GM23248 (cell line): ENCODE measurements around the gene ABHD6.

Experiments used
- EZH2 ChIP-seq: fragments of 200-600 bp; sonication (generic); IDR thresholded peaks from 2 replicates; pipeline ENCODE4 v1.6.1; 2018; ENCODE audit warnings: antibody characterized with exemption, mild to moderate bottlenecking; ENCODE audit not compliant: insufficient read depth, poor library complexity, severe bottlenecking
- EZH2phosphoT487 ChIP-seq: fragments of 200-600 bp; sonication (generic); IDR thresholded peaks from 2 replicates; pipeline ENCODE4 v1.6.1; 2018; ENCODE audit warnings: antibody characterized with exemption, moderate library complexity, mild to moderate bottlenecking, low read depth; ENCODE audit not compliant: insufficient read depth

- TF ChIP-seq EZH2: no peak
- no peak for TF ChIP-seq EZH2phosphoT487
Observed at GRCh38 chr3:58251631-58252035, 14.0 kb downstream of the ABHD6 start.
